ENCODE measurements around the gene ATXN7L3. TPM values are rescaled to one million over a fixed set of nuclear protein-coding genes. Genes with fewer than 3 reads are reported as not detected.

The ATXN7L3 gene
- total RNA-seq, 1 experiment from 2014 or later = 59.3 TPM

- BruUV-seq (replicated peaks) = no TSS peak
- Histone ChIP-seq H3K36me3 (ENCODE audit: low read depth) (no peaks in the 10 kb centered on the region), H3K79me2 (ENCODE audit: low read depth) (peaks cover 15% of the 10 kb centered on the region), H3K4me3 (peak overlapping the region; percentile 97), H2AFZ (peak overlapping the region; percentile 92), H3K9me2 (ENCODE audit: insufficient read depth) (no peaks in the 10 kb centered on the region), H3K27ac (no peak overlapping the region), H3K9me3 (ENCODE audit: insufficient read depth, low read depth) (no peaks in the 10 kb centered on the region), H4K20me1 (ENCODE audit: insufficient read depth) (no peaks in the 10 kb centered on the region), H3K27me3 (ENCODE audit: insufficient read depth, low read depth) (no peaks in the 10 kb centered on the region), H3K4me2 (peak overlapping the region; percentile 92), H3K4me1 (replicated peaks; ENCODE audit: insufficient read depth) (peaks cover 16% of the 10 kb centered on the region), H3F3A (ENCODE audit: insufficient read depth, low read depth) (peaks cover 25% of the 10 kb centered on the region; the same call in 1 of the 2 replicates)
- CTCF ChIA-PET = interaction anchor here (0.6 to 0.9 kb wide), 5 partner anchors 18 to 213 kb away, joined by 3 to 10 read pairs (median 4); no protein-coding TSS in a partner anchor
- TF ChIP-seq EZH2 (IDR thresholded peaks at IDR 0.05; ENCODE audit: low read depth) (no peak), CTCF (conservative IDR thresholded peaks at IDR 0.05) (no peak)
- POLR2A ChIA-PET (ENCODE audit: unreplicated experiment) = interaction anchor here (0.6 to 0.7 kb wide), 2 partner anchors 28 to 86 kb away, joined by 3 to 6 read pairs; partner anchors contain the start of gene RUNDC3A
- DNase-seq = peak; percentile 60
- intact Hi-C loops (cut with micrococcal nuclease; ENCODE audit: unreplicated experiment) = loop anchor here (5.0 kb wide), 1 partner anchor 85 kb away; the partner anchor contains the start of gene RUNDC3A
Observed at GRCh38 chr17:44222112-44222869, 22.6 kb upstream of the ATXN7L3 start.

GRCh38 chr17:44221862-44222111 is 22.1 kb upstream of the ATXN7L3 start:
- Histone ChIP-seq H3K27ac (no peak overlapping the region), H3F3A (ENCODE audit: insufficient read depth, low read depth) (peaks cover 26% of the 10 kb centered on the region; the same call in 1 of the 2 replicates), H3K27me3 (ENCODE audit: insufficient read depth, low read depth) (no peaks in the 10 kb centered on the region), H3K4me2 (peak overlapping the region; percentile 92), H3K4me3 (peak overlapping the region; percentile 97), H3K79me2 (ENCODE audit: low read depth) (peaks cover 20% of the 10 kb centered on the region), H3K36me3 (ENCODE audit: low read depth) (peaks cover 3% of the 10 kb centered on the region), H2AFZ (peak overlapping the region; percentile 92), H4K20me1 (ENCODE audit: insufficient read depth) (no peaks in the 10 kb centered on the region), H3K4me1 (replicated peaks; ENCODE audit: insufficient read depth) (peaks cover 21% of the 10 kb centered on the region), H3K9me2 (ENCODE audit: insufficient read depth) (no peaks in the 10 kb centered on the region), H3K9me3 (ENCODE audit: insufficient read depth, low read depth) (no peaks in the 10 kb centered on the region)
- CTCF ChIA-PET = interaction anchor here (0.6 to 0.9 kb wide), 3 partner anchors 17 to 212 kb away, joined by 3 to 10 read pairs (median 5); no protein-coding TSS in a partner anchor
- intact Hi-C loops (cut with micrococcal nuclease; ENCODE audit: unreplicated experiment) = loop anchor here (5.0 kb wide), 1 partner anchor 86 kb away; the partner anchor contains the start of gene RUNDC3A
- no peak for TF ChIP-seq EZH2 (IDR thresholded peaks at IDR 0.05; ENCODE audit: low read depth)
- no peak for TF ChIP-seq CTCF (conservative IDR thresholded peaks at IDR 0.05)
- BruUV-seq (replicated peaks) = no TSS peak
- POLR2A ChIA-PET (ENCODE audit: unreplicated experiment) = interaction anchor here (0.6 to 0.7 kb wide), 2 partner anchors 28 to 86 kb away, joined by 3 to 6 read pairs; partner anchors contain the start of gene RUNDC3A
- DNase-seq = no peak

- H4K20me1 ChIP-seq (ENCODE audit: insufficient read depth) = no peaks in the 10 kb centered on the region
Observed at GRCh38 chr17:44221084-44221861, 21.6 kb upstream of the ATXN7L3 start.

More at GRCh38 chr17:44221084-44221861, 21.6 kb upstream of the ATXN7L3 start:
- H3K36me3 ChIP-seq (ENCODE audit: low read depth) = peaks cover 8% of the 10 kb centered on the region
- H2AFZ ChIP-seq = peak overlapping the region; percentile 92
- H3F3A ChIP-seq (ENCODE audit: insufficient read depth, low read depth) = peaks cover 31% of the 10 kb centered on the region; the same call in 1 of the 2 replicates
- peak overlapping the region; percentile 92 for H3K4me2 ChIP-seq
- H3K4me1 ChIP-seq (replicated peaks; ENCODE audit: insufficient read depth) = peaks cover 22% of the 10 kb centered on the region
- H3K9me3 ChIP-seq (ENCODE audit: insufficient read depth, low read depth) = no peaks in the 10 kb centered on the region
- H3K4me3 ChIP-seq = peak overlapping the region; percentile 97
- H3K9me2 ChIP-seq (ENCODE audit: insufficient read depth) = no peaks in the 10 kb centered on the region
- ChIA-PET POLR2A (ENCODE audit: unreplicated experiment) (interaction anchor here (0.7 kb wide), 1 partner anchor 27 kb away, joined by 6 read pairs; no protein-coding TSS in a partner anchor), CTCF (interaction anchor here (0.6 to 0.9 kb wide), 4 partner anchors 17 to 212 kb away, joined by 3 to 10 read pairs (median 6); partner anchors contain the start of gene ATXN7L3)
- H3K79me2 ChIP-seq (ENCODE audit: low read depth) = peaks cover 25% of the 10 kb centered on the region
- no TSS peak for BruUV-seq (replicated peaks)
- no peak overlapping the region for H3K27ac ChIP-seq
- intact Hi-C loops (cut with micrococcal nuclease; ENCODE audit: unreplicated experiment) = loop anchor here (5.0 kb wide), 1 partner anchor 86 kb away; the partner anchor contains the start of gene RUNDC3A
- DNase-seq = peak; percentile 64 to 67
- TF ChIP-seq EZH2 (IDR thresholded peaks at IDR 0.05; ENCODE audit: low read depth) = no peak
- TF ChIP-seq CTCF (conservative IDR thresholded peaks at IDR 0.05) = no peak
- no peaks in the 10 kb centered on the region for H3K27me3 ChIP-seq (ENCODE audit: insufficient read depth, low read depth)

All from PC-9 (cell line).